ENCODE data around the gene ST6GAL1. TPM values are rescaled to one million over a fixed set of nuclear protein-coding genes. Genes with fewer than 3 reads are reported as not detected.

The ST6GAL1 gene
- total and polyA plus RNA-seq, 2 of the 8 experiments (the other 6 are each of a cell fraction or from before 2014, with no cell fraction given): 62.8 to 80.9 TPM

- TF ChIP-seq ATF2 (IDR thresholded peaks at IDR 0.05; ENCODE audit: low read length): no peak
- no peak for TF ChIP-seq TEAD4 (IDR thresholded peaks at IDR 0.05; ENCODE audit: low read depth, low read length)
Observed at GRCh38 chr3:186882150-186882524, 48.2 kb upstream of the ST6GAL1 start (continued).

Measured in H1 (cell line).